HEK293 (cell line): ENCODE data around the gene UBXN10.

Experiments used
- CTCF ChIA-PET: fragments of 350-600 bp; formaldehyde crosslinking; extraction: SDS; loops from one replicate; lab custom pipeline; 2021; ENCODE audit warnings: antibody characterized with exemption; lab: Yijun Ruan, JAX
- POLR2A ChIA-PET: fragments of 300-600 bp; formaldehyde crosslinking; extraction: SDS; loops from one replicate; lab custom pipeline; 2020; ENCODE audit warnings: antibody characterized with exemption, inconsistent platforms; lab: Yijun Ruan, JAX
- H3K27ac ChIP-seq: fragments of 200-500 bp; sonication (Bioruptor generic); 2 replicates; pipeline ENCODE4 v1.5.1; 2014; ENCODE audit warnings: low read depth, low read length, control low read depth, inconsistent platforms; ENCODE audit errors: extremely low read depth
- H3K36me3 ChIP-seq, 2 experiments: fragments of 200-500 bp in 1 of 2; sonication (Bioruptor generic) in 1 of 2; 1 replicate in 1 of 2; 2 replicates in 1 of 2; pipeline ENCODE4 v1.5.1; 2014 to 2017; ENCODE audit warnings: inconsistent platforms in 2 of 2, low read length in 2 of 2; ENCODE audit not compliant: control insufficient read depth in 2 of 2, insufficient read depth in 1 of 2
- H3K4me1 ChIP-seq: fragments of 200-500 bp; sonication (Bioruptor generic); 2 replicates; pipeline ENCODE4 v1.5.1; 2014; ENCODE audit warnings: mild to moderate bottlenecking, low read length, inconsistent platforms; ENCODE audit not compliant: control insufficient read depth, insufficient read depth
- H3K4me3 ChIP-seq: 2 replicates; pipeline ENCODE4 v1.5.1; 2011; ENCODE audit warnings: low read depth, mild to moderate bottlenecking, control low read depth, low read length, moderate library complexity
- H3K9me3 ChIP-seq: fragments of 200-500 bp; sonication (Bioruptor generic); 2 replicates; pipeline ENCODE4 v1.5.1; 2014; ENCODE audit warnings: low read depth, low read length, inconsistent platforms; ENCODE audit not compliant: control insufficient read depth, insufficient read depth
- ATF2 ChIP-seq: fragments of 450-650 bp; formaldehyde crosslinking; IDR thresholded peaks from 2 replicates; pipeline ENCODE4 v1.5.1; 2016; ENCODE audit warnings: missing biosample characterization, missing genetic modification characterization, low read depth
- CTCF ChIP-seq: fragments of 450-650 bp; formaldehyde crosslinking; IDR thresholded peaks from 2 replicates; pipeline ENCODE4 v1.5.1; 2016; ENCODE audit warnings: missing biosample characterization, missing genetic modification characterization
- SCRT1 ChIP-seq: fragments of 450-650 bp; formaldehyde crosslinking; IDR thresholded peaks from 2 replicates; pipeline ENCODE4 v1.5.1; 2016; ENCODE audit warnings: missing biosample characterization, missing genetic modification characterization, borderline replicate concordance
- SP7 ChIP-seq: fragments of 450-650 bp; formaldehyde crosslinking; IDR thresholded peaks from 2 replicates; pipeline ENCODE4 v1.5.1; 2016; ENCODE audit warnings: missing biosample characterization, missing genetic modification characterization
- YY2 ChIP-seq: fragments of 450-650 bp; formaldehyde crosslinking; IDR thresholded peaks from 2 replicates; pipeline ENCODE4 v1.5.1; 2016; ENCODE audit warnings: missing biosample characterization, missing genetic modification characterization
- ZBTB10 ChIP-seq: fragments of 450-650 bp; formaldehyde crosslinking; IDR thresholded peaks from 2 replicates; pipeline ENCODE4 v1.5.1; 2016; ENCODE audit warnings: missing biosample characterization, missing genetic modification characterization
- ZBTB6 ChIP-seq: fragments of 450-650 bp; formaldehyde crosslinking; IDR thresholded peaks from 2 replicates; pipeline ENCODE4 v1.5.1; 2017; ENCODE audit warnings: missing biosample characterization, missing genetic modification characterization
- ZNF146 ChIP-seq: fragments of 450-650 bp; formaldehyde crosslinking; IDR thresholded peaks from 2 replicates; pipeline ENCODE4 v1.5.1; 2016; ENCODE audit warnings: missing biosample characterization, missing genetic modification characterization
- ZNF239 ChIP-seq: fragments of 450-650 bp; formaldehyde crosslinking; IDR thresholded peaks from 2 replicates; pipeline ENCODE4 v1.5.1; 2016; ENCODE audit warnings: missing biosample characterization, missing genetic modification characterization
- ZNF274 ChIP-seq, 2 experiments: fragments of 200-500 bp in 1 of 2; fragments of 450-650 bp in 1 of 2; sonication (Bioruptor generic) in 1 of 2; formaldehyde crosslinking in 1 of 2; IDR thresholded peaks; 2 replicates each; pipeline versions ENCODE4 v1.5.1 to v1.6.1; 2014 to 2016; ENCODE audit warnings: borderline replicate concordance in 1 of 2, inconsistent platforms in 1 of 2, low read length in 1 of 2, missing biosample characterization in 1 of 2, missing genetic modification characterization in 1 of 2
- ZNF362 ChIP-seq: fragments of 450-650 bp; formaldehyde crosslinking; IDR thresholded peaks from 2 replicates; pipeline ENCODE4 v1.5.1; 2016; ENCODE audit warnings: missing biosample characterization, missing genetic modification characterization
- ZNF488 ChIP-seq: fragments of 450-650 bp; formaldehyde crosslinking; IDR thresholded peaks from 2 replicates; pipeline ENCODE4 v1.5.1; 2016; ENCODE audit warnings: missing biosample characterization, missing genetic modification characterization
- ZNF549 ChIP-seq: fragments of 450-650 bp; IDR thresholded peaks from 2 replicates; pipeline ENCODE4 v1.5.1; 2018; ENCODE audit warnings: missing biosample characterization, missing genetic modification characterization, mild to moderate bottlenecking, inconsistent platforms, moderate library complexity
- ZNF560 ChIP-seq: fragments of 450-650 bp; formaldehyde crosslinking; IDR thresholded peaks from 2 replicates; pipeline ENCODE4 v1.5.1; 2017; ENCODE audit warnings: missing biosample characterization, missing genetic modification characterization, borderline replicate concordance
- ZNF561 ChIP-seq: fragments of 450-650 bp; IDR thresholded peaks from 2 replicates; pipeline ENCODE4 v1.5.1; 2018; ENCODE audit warnings: missing biosample characterization, missing genetic modification characterization, borderline replicate concordance
- ZNF654 ChIP-seq: fragments of 450-650 bp; formaldehyde crosslinking; IDR thresholded peaks from 2 replicates; pipeline ENCODE4 v1.5.1; 2016; ENCODE audit warnings: low read depth, missing biosample characterization, missing genetic modification characterization
- ZNF664 ChIP-seq: fragments of 450-650 bp; formaldehyde crosslinking; IDR thresholded peaks from 2 replicates; pipeline ENCODE4 v1.5.1; 2016; ENCODE audit warnings: missing biosample characterization, missing genetic modification characterization
- ZNF777 ChIP-seq: fragments of 450-650 bp; formaldehyde crosslinking; IDR thresholded peaks from 2 replicates; pipeline ENCODE4 v1.5.1; 2017; ENCODE audit warnings: missing biosample characterization, missing genetic modification characterization, borderline replicate concordance

UBXN10 gene

GRCh38 chr1:20142001-20142710 lies 43.7 kb upstream of the UBXN10 start:
- no peak overlapping the region for H3K4me3 ChIP-seq
- no peak for TF ChIP-seq ZNF362 (tag by site-specific recombination)
- no peak for TF ChIP-seq ATF2 (tag by site-specific recombination)
- no peak for TF ChIP-seq ZNF146
- TF ChIP-seq YY2 (tag by site-specific recombination), result no peak
- no peak for TF ChIP-seq ZNF777 (tag by site-specific recombination)
- no peak for TF ChIP-seq ZNF561 (tag by site-specific recombination)
- no peak for TF ChIP-seq ZNF654 (tag by site-specific recombination)
- no peak for TF ChIP-seq SP7 (tag by site-specific recombination)
- no peak for TF ChIP-seq CTCF (tag by site-specific recombination)
- no peak for TF ChIP-seq ZNF549
- no peak for TF ChIP-seq ZBTB6
- TF ChIP-seq ZNF560 (tag by site-specific recombination), result no peak
- TF ChIP-seq ZNF239 (tag by site-specific recombination), result no peak
- TF ChIP-seq ZNF274 (IDR thresholded peaks at IDR 0.05; ENCODE audit: low read length), result no peak
- no peak for TF ChIP-seq ZNF274 (tag by site-specific recombination; IDR thresholded peaks at IDR 0.05; ENCODE audit: borderline replicate concordance)
- TF ChIP-seq SCRT1 (tag by site-specific recombination), result no peak
- no peak for TF ChIP-seq ZNF664 (tag by site-specific recombination)
- no peak for TF ChIP-seq ZNF488 (tag by site-specific recombination)
- TF ChIP-seq, all 188 proteins: peak for 0
- H3K36me3 ChIP-seq, result no peaks in the 10 kb centered on the region
- POLR2A ChIA-PET, result no interaction called here
- no peak overlapping the region for H3K27ac ChIP-seq
- CTCF ChIA-PET, result interaction anchor here (1.1 to 1.5 kb wide), 2 partner anchors 30 to 41 kb away, joined by 4 to 6 read pairs; no protein-coding TSS in a partner anchor
- no peaks in the 10 kb centered on the region for H3K9me3 ChIP-seq
- no peaks in the 10 kb centered on the region for H3K4me1 ChIP-seq

GRCh38 chr1:20143318-20143717 lies 42.6 kb upstream of the UBXN10 start:
- Histone ChIP-seq H3K36me3 (no peaks in the 10 kb centered on the region), H3K4me1 (no peaks in the 10 kb centered on the region), H3K27ac (no peak overlapping the region), H3K9me3 (no peaks in the 10 kb centered on the region), H3K4me3 (no peak overlapping the region)
- TF ChIP-seq ZBTB10 (tag by site-specific recombination), result no peak
- POLR2A ChIA-PET, result no interaction called here
- CTCF ChIA-PET, result interaction anchor here (1.1 to 1.5 kb wide), 2 partner anchors 31 to 42 kb away, joined by 4 to 6 read pairs; no protein-coding TSS in a partner anchor
